Mesodermal cell (in vitro differentiated cells): Measurements from ENCODE around the gene ADPRHL1.
"Not testable (repeated sequence)": the region's sequence is repeated elsewhere in the genome, so short reads cannot be mapped to it uniquely, and the experiment has no call there.

Experiments used
- H3K27ac ChIP-seq: 2 replicates; pipeline ENCODE4 v1.7.0; 2013; ENCODE audit warnings: mild to moderate bottlenecking, low read depth, low read length, moderate library complexity; ENCODE audit not compliant: severe bottlenecking
- H3K36me3 ChIP-seq: 2 replicates; pipeline ENCODE4 v1.7.1; 2013; ENCODE audit warnings: mild to moderate bottlenecking, low read length, moderate library complexity; ENCODE audit not compliant: control insufficient read depth, insufficient read depth
- H3K4me1 ChIP-seq: one replicate; pipeline ENCODE4 v1.7.1; 2013; ENCODE audit warnings: mild to moderate bottlenecking, low read length; ENCODE audit not compliant: insufficient read depth, control insufficient read depth, poor library complexity, severe bottlenecking
- H3K4me3 ChIP-seq: 2 replicates; pipeline ENCODE4 v1.7.0; 2013; ENCODE audit warnings: low read length, control low read depth, mild to moderate bottlenecking; ENCODE audit not compliant: insufficient read depth, poor library complexity, severe bottlenecking; ENCODE audit errors: extremely low read depth
- H3K9me3 ChIP-seq: 2 replicates; pipeline ENCODE4 v1.7.1; 2013; ENCODE audit warnings: mild to moderate bottlenecking, low read length, moderate library complexity; ENCODE audit not compliant: control insufficient read depth
- WGBS, 2 experiments: methylation state at CpG; one replicate each; pipeline ENCODE4 v1.1.5; 2013; ENCODE audit warnings: missing lambda C conversion rate in 2 of 2; ENCODE audit not compliant: insufficient coverage in 2 of 2; 5-methylcytosine and 5-hydroxymethylcytosine counted together

ADPRHL1 gene

GRCh38 chr13:113399755-113400149 is 53.5 kb downstream of the ADPRHL1 start:
- H3K36me3 ChIP-seq, result no peaks in the 10 kb centered on the region
- no peaks in the 10 kb centered on the region for H3K4me1 ChIP-seq
- no peak overlapping the region for H3K4me3 ChIP-seq
- no peak overlapping the region for H3K27ac ChIP-seq
- 85 to 90% methylated on average over 11 to 13 of the region's 19 CpGs for WGBS, 2 experiments
- H3K9me3 ChIP-seq, result no peaks in the 10 kb centered on the region

- no peak overlapping the region for H3K27ac ChIP-seq
These were observed 54.1 kb downstream of the ADPRHL1 start for GRCh38 chr13:113398963-113399754.

GRCh38 chr13:113397608-113398425 is 55.5 kb downstream of the ADPRHL1 start:
- WGBS, 2 experiments, result 88 to 91% methylated on average over 16 to 18 of the region's 20 CpGs
- H3K27ac ChIP-seq, result no peak overlapping the region

More at GRCh38 chr13:113398963-113399754, 54.1 kb downstream of the ADPRHL1 start:
- Histone ChIP-seq H3K4me1 (no peaks in the 10 kb centered on the region), H3K36me3 (no peaks in the 10 kb centered on the region), H3K4me3 (no peak overlapping the region), H3K9me3 (no peaks in the 10 kb centered on the region)
- 63 to 66% methylated on average over 8 to 15 of the region's 19 CpGs for WGBS, 2 experiments

GRCh38 chr13:113394339-113394640 is 59.0 kb downstream of the ADPRHL1 start:
- WGBS, 2 experiments, result 55 to 66% methylated on average over 10 to 12 of the region's 13 CpGs
- Histone ChIP-seq H3K9me3 (no peaks in the 10 kb centered on the region), H3K4me3 (no peak overlapping the region), H3K36me3 (no peaks in the 10 kb centered on the region), H3K27ac (no peak overlapping the region), H3K4me1 (no peaks in the 10 kb centered on the region)

More at GRCh38 chr13:113397608-113398425, 55.5 kb downstream of the ADPRHL1 start:
- Histone ChIP-seq H3K4me3 (no peak overlapping the region), H3K4me1 (no peaks in the 10 kb centered on the region), H3K36me3 (no peaks in the 10 kb centered on the region), H3K9me3 (no peaks in the 10 kb centered on the region)

GRCh38 chr13:113393563-113394338 is 59.5 kb downstream of the ADPRHL1 start:
- no peak overlapping the region for H3K27ac ChIP-seq
- no peaks in the 10 kb centered on the region for H3K9me3 ChIP-seq
- no peaks in the 10 kb centered on the region for H3K36me3 ChIP-seq
- H3K4me3 ChIP-seq, result peak overlapping the region; percentile 54
- no peaks in the 10 kb centered on the region for H3K4me1 ChIP-seq
- WGBS, 2 experiments, result 12 to 17% methylated on average over 34 to 46 of the region's 63 CpGs

GRCh38 chr13:113393226-113393562 is 60.1 kb downstream of the ADPRHL1 start:
- Histone ChIP-seq H3K4me3 (peak overlapping the region; percentile 54), H3K9me3 (peaks cover 3% of the 10 kb centered on the region), H3K4me1 (no peaks in the 10 kb centered on the region), H3K36me3 (no peaks in the 10 kb centered on the region), H3K27ac (no peak overlapping the region)
- WGBS, 2 experiments, result 92 to 94% methylated on average over 9 to 13 of the region's 13 CpGs

GRCh38 chr13:113390874-113391497 is 62.3 kb downstream of the ADPRHL1 start:
- no peak overlapping the region for H3K4me3 ChIP-seq
- no peaks in the 10 kb centered on the region for H3K36me3 ChIP-seq
- 66 to 88% methylated on average over 4 to 8 of the region's 10 CpGs for WGBS, 2 experiments
- no peak overlapping the region for H3K27ac ChIP-seq
- H3K9me3 ChIP-seq, result peaks cover 16% of the 10 kb centered on the region
- H3K4me1 ChIP-seq, result no peaks in the 10 kb centered on the region

GRCh38 chr13:113389586-113389985 is 63.7 kb downstream of the ADPRHL1 start:
- H3K4me1 ChIP-seq, H3K27ac ChIP-seq, H3K4me3 ChIP-seq, H3K36me3 ChIP-seq: not testable (repeated sequence)
- WGBS, 2 experiments, result 75 to 90% methylated on average over 4 to 7 of the region's 8 CpGs
- H3K9me3 ChIP-seq, result peaks cover 16% of the 10 kb centered on the region

- H3K4me3 ChIP-seq, result no peak overlapping the region
- no CpG with 5 or more reads among the region's 1 CpG for WGBS, 2 experiments
These were observed 65.9 kb downstream of the ADPRHL1 start for GRCh38 chr13:113387396-113387795.

GRCh38 chr13:113383089-113383488 is 70.2 kb downstream of the ADPRHL1 start:
- WGBS, 2 experiments, result 86 to 94% methylated on average over 8 of the region's 9 CpGs
- Histone ChIP-seq H3K4me1 (no peaks in the 10 kb centered on the region), H3K4me3 (no peak overlapping the region), H3K9me3 (peaks cover 13% of the 10 kb centered on the region), H3K27ac (no peak overlapping the region), H3K36me3 (no peaks in the 10 kb centered on the region)

More at GRCh38 chr13:113387396-113387795, 65.9 kb downstream of the ADPRHL1 start:
- Histone ChIP-seq H3K36me3 (no peaks in the 10 kb centered on the region), H3K4me1 (no peaks in the 10 kb centered on the region), H3K9me3 (peaks cover 16% of the 10 kb centered on the region), H3K27ac (no peak overlapping the region)
